HEK293T (cell line): Measurements from ENCODE around the gene UBE2QL1.

Source experiments
- CTCF ChIA-PET: fragments of 350-600 bp; formaldehyde crosslinking; extraction: SDS; loops from one replicate; lab custom pipeline; 2021; ENCODE audit warnings: antibody characterized with exemption, inconsistent platforms; lab: Yijun Ruan, JAX
- POLR2A ChIA-PET: fragments of 350-600 bp; formaldehyde crosslinking; extraction: SDS; loops from one replicate; lab custom pipeline; 2020; ENCODE audit warnings: antibody characterized with exemption, inconsistent platforms; lab: Yijun Ruan, JAX
- DNase-seq: peaks from one replicate; pipeline ENCODE4 v3.0.0; 2012; ENCODE audit warnings: mixed read lengths; ENCODE audit errors: extremely low spot score
- ARNT ChIP-seq: fragments of 450-650 bp; IDR thresholded peaks from 2 replicates; pipeline ENCODE4 v1.6.1; 2017; ENCODE audit warnings: mild to moderate bottlenecking
- BHLHE40 ChIP-seq: fragments of 450-650 bp; IDR thresholded peaks from 2 replicates; pipeline ENCODE4 v1.6.1; 2016; ENCODE audit warnings: mild to moderate bottlenecking, moderate library complexity, borderline replicate concordance
- CTBP1 ChIP-seq: fragments of 450-650 bp; IDR thresholded peaks from 2 replicates; pipeline ENCODE4 v1.6.1; 2016; ENCODE audit warnings: borderline replicate concordance
- ELF4 ChIP-seq: fragments of 450-650 bp; IDR thresholded peaks from 2 replicates; pipeline ENCODE4 v1.6.1; 2017; ENCODE audit warnings: antibody characterized with exemption
- FOXA1 ChIP-seq: fragments of 450-650 bp; IDR thresholded peaks from 2 replicates; pipeline ENCODE4 v1.6.1; 2016; ENCODE audit warnings: mild to moderate bottlenecking
- FOXK2 ChIP-seq: fragments of 450-650 bp; IDR thresholded peaks from 2 replicates; pipeline ENCODE4 v1.6.1; 2016; ENCODE audit warnings: mild to moderate bottlenecking
- FOXM1 ChIP-seq: fragments of 450-650 bp; IDR thresholded peaks from 2 replicates; pipeline ENCODE4 v1.6.1; 2017; ENCODE audit warnings: mild to moderate bottlenecking, borderline replicate concordance
- HDGF ChIP-seq: fragments of 450-650 bp; IDR thresholded peaks from 2 replicates; pipeline ENCODE4 v1.6.1; 2017; ENCODE audit warnings: antibody characterized with exemption, borderline replicate concordance
- L3MBTL2 ChIP-seq: fragments of 450-650 bp; conservative IDR thresholded peaks from 2 replicates; pipeline ENCODE4 v1.6.1; 2016; ENCODE audit warnings: mild to moderate bottlenecking
- LEF1 ChIP-seq: fragments of 450-650 bp; IDR thresholded peaks from 2 replicates; pipeline ENCODE4 v1.6.1; 2017; ENCODE audit warnings: mild to moderate bottlenecking, borderline replicate concordance
- NFRKB ChIP-seq: fragments of 450-650 bp; IDR thresholded peaks from 2 replicates; pipeline ENCODE4 v1.6.1; 2016; ENCODE audit warnings: mild to moderate bottlenecking, moderate library complexity
- SP1 ChIP-seq: fragments of 450-650 bp; IDR thresholded peaks from 2 replicates; pipeline ENCODE4 v1.6.1; 2017
- SUZ12 ChIP-seq: fragments of 450-650 bp; IDR thresholded peaks from 2 replicates; pipeline ENCODE4 v1.6.1; 2016; ENCODE audit warnings: mild to moderate bottlenecking
- TARDBP ChIP-seq: fragments of 450-650 bp; IDR thresholded peaks from 2 replicates; pipeline ENCODE4 v1.6.1; 2016
- ZNF384 ChIP-seq: fragments of 450-650 bp; IDR thresholded peaks from 2 replicates; pipeline ENCODE4 v1.6.1; 2016
- TF ChIP-seq, protein P1 (sequence below): fragments of 450-650 bp; IDR thresholded peaks from 2 replicates; pipeline ENCODE4 v1.6.1; 2016

Gene UBE2QL1

GRCh38 chr5:6457592-6457991 lies 8.9 kb downstream of the UBE2QL1 start:
- ChIA-PET CTCF (no interaction called here), POLR2A (no interaction called here)
- DNase-seq, result no peak
- TF ChIP-seq BHLHE40 (no peak), ELF4 (no peak), SUZ12 (no peak), FOXA1 (no peak), CTBP1 (no peak), NFRKB (no peak), ZNF384 (no peak), FOXK2 (no peak)
- TF ChIP-seq, protein P1, sequence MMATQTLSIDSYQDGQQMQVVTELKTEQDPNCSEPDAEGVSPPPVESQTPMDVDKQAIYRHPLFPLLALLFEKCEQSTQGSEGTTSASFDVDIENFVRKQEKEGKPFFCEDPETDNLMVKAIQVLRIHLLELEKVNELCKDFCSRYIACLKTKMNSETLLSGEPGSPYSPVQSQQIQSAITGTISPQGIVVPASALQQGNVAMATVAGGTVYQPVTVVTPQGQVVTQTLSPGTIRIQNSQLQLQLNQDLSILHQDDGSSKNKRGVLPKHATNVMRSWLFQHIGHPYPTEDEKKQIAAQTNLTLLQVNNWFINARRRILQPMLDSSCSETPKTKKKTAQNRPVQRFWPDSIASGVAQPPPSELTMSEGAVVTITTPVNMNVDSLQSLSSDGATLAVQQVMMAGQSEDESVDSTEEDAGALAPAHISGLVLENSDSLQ, result no peak

GRCh38 chr5:6458833-6459232 lies 10.2 kb downstream of the UBE2QL1 start:
- TF ChIP-seq SP1, result no peak
- POLR2A ChIA-PET, result no interaction called here
- DNase-seq, result no peak
- CTCF ChIA-PET, result no interaction called here

GRCh38 chr5:6459896-6460295 lies 11.2 kb downstream of the UBE2QL1 start:
- TF ChIP-seq FOXK2, result no peak
- POLR2A ChIA-PET, result no interaction called here

DNA sequence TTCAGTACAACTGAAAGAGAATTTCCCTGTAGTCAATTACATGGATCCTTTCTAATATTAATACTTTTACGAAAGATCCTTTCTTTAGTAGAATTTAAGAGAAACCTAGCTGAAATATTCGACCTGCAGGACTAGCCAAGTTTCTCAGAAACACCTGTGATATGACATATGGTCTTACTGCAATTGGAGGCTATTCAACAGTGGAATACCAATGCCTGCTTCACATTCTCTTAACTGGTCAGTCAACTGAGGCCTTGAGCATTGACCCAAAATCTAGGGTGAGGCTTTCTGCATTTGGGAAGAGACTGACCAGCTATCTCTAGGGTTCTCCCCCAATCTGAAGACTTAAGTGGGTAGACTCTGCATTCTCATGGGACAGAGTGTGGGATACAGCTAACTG lies 12.3 kb downstream of the UBE2QL1 start:
- DNase-seq, result no peak
- CTCF ChIA-PET, result interaction anchor here (0.6 kb wide), 1 partner anchor 1274 kb away, joined by 3 read pairs; no protein-coding TSS in a partner anchor
- TF ChIP-seq CTBP1, result no peak
- no peak for TF ChIP-seq L3MBTL2
- TF ChIP-seq ARNT, result no peak
- TF ChIP-seq TARDBP, result no peak
- no peak for TF ChIP-seq SP1
- TF ChIP-seq ZNF384, result no peak
- no peak for TF ChIP-seq FOXK2
- no peak for TF ChIP-seq LEF1
- no peak for TF ChIP-seq BHLHE40
- no peak for TF ChIP-seq NFRKB
- TF ChIP-seq, protein P1, result no peak
- TF ChIP-seq ELF4, result no peak
- no peak for TF ChIP-seq SUZ12
- no peak for TF ChIP-seq FOXA1
- TF ChIP-seq HDGF, result no peak
- TF ChIP-seq FOXM1, result no peak
- POLR2A ChIA-PET, result no interaction called here

More at GRCh38 chr5:6459896-6460295, 11.2 kb downstream of the UBE2QL1 start:
- no peak for DNase-seq
- CTCF ChIA-PET, result interaction anchor here (0.6 kb wide), 1 partner anchor 191 kb away, joined by 3 read pairs; no protein-coding TSS in a partner anchor

DNA sequence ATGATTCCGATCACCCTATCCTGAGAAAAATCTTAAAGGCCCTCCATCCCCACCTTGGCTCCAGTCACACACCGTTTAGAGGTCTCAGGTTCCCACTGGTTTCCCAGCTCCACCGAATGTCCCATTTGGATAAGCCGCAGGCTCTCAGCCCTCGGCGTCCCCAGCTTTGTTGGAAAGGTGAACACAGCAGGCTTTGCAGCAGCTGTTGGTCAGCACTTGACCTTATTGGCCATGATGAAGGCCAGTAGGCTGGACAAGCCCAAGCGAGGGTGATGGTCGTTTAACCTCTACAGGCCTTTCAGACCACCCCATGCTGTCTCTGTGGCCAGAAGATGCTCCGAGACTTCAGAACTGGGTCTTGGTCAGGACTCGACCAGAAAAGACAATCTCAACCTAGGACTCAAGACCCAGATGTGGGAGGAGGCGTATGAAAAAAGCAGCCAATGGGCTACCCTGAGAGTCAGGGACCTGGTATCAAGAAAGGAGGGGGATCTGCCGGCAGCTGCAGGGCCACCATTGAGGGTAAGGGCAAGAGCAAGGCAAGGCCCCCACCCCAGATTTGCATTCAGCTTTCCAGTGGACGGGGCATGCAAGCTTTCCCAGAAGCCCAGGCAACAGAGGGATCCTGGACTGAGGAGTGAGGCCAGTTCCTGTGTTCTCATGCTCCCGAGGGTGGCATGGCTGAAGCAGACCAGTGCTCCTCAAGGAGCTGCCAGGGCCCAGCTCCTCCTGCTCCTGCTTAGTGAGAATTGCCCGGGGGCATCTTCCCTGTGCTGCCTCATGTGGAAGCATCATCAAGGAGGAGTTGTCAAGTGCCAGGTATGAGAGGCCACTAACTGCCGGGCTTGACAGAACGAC lies 13.4 kb downstream of the UBE2QL1 start:
- ChIA-PET CTCF (no interaction called here), POLR2A (no interaction called here)
- DNase-seq, result no peak
- TF ChIP-seq CTBP1 (no peak), SP1 (no peak), HDGF (no peak), FOXM1 (no peak), ARNT (no peak), ELF4 (no peak)

DNA sequence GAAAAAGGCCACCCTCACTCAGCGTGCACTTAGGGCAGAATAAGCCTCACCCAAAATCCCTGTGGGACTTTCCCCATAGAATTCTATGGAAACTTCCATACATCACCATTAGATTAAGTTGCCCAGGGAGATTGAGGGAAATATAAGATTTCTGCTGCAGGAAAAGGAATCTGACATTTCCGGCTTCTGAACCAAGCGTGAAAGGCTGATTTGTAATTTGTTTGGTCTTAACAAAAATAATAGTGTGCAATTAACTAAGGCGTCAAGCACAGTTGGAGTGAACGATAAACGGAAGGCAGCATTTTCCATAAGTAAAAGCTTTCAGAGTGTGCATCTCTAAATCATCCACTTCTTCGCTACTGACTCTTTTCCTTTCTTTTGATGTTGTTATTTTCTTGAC lies 14.0 kb downstream of the UBE2QL1 start:
- CTCF ChIA-PET, result no interaction called here
- POLR2A ChIA-PET, result no interaction called here
- DNase-seq, result no peak
- no peak for TF ChIP-seq CTBP1

DNA sequence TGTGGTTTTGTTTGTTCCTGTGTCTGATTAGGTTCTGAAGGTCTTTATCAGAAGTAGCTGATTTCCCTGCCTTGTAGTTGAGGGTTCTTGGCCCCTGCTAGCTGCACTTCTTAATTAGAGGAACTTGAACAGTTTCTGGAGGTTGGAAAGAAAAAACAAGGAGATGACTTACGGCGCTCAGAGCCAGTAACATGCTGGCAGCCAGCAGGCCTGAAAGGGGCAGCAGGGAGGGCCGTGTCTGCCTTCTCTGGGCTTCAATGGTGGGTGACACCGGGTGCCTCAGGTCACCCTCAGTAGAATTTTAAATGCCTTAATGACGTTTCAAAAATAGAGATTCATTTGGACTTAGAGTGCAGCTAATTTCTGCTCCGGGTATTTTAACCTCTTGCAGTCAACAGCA lies 15.8 kb downstream of the UBE2QL1 start:
- CTCF ChIA-PET, result no interaction called here

More for the DNA sequence above, 15.8 kb downstream of the UBE2QL1 start:
- POLR2A ChIA-PET, result no interaction called here
- TF ChIP-seq ARNT (no peak), FOXK2 (no peak), LEF1 (no peak), ZNF384 (no peak), BHLHE40 (no peak), SUZ12 (no peak), HDGF (no peak), NFRKB (no peak), L3MBTL2 (no peak), FOXA1 (no peak)
- DNase-seq, result no peak
